Muscle of arm (tissue), 12 donors: ENCODE measurements around the gene SLCO4A1. TPM values are rescaled to one million over a fixed set of nuclear protein-coding genes. Genes with fewer than 3 reads are reported as not detected.

ENCODE experiments used
- DNase-seq: peaks from one replicate; pipeline ENCODE4 v3.0.0-alpha.2; 2013
- polyA plus RNA-seq, 12 donors: library from polyadenylated mRNA; unstranded; fragments of 120-200 nt; gene quantifications; one replicate each; pipeline ENCODE4 v1.2.1, GENCODE V29; 2013; ENCODE audit not compliant: insufficient read length in 12 of 12

SLCO4A1 gene
- polyA plus RNA-seq, 12 donors = 0.34 to 2.1 (median 0.60) TPM; not detected in 2

- no peak for DNase-seq
Measured at GRCh38 chr20:62714799-62715198, 72.5 kb downstream of the SLCO4A1 start.

- no peak for DNase-seq
Measured at GRCh38 chr20:62715201-62715600, 72.9 kb downstream of the SLCO4A1 start.

GRCh38 chr20:62716198-62716940 lies 74.1 kb downstream of the SLCO4A1 start:
- DNase-seq = no peak

GRCh38 chr20:62716941-62717310 lies 74.6 kb downstream of the SLCO4A1 start:
- no peak for DNase-seq

- no peak for DNase-seq
Measured at GRCh38 chr20:62717933-62718332, 75.6 kb downstream of the SLCO4A1 start.

- no peak for DNase-seq
Measured at GRCh38 chr20:62718546-62718945, 76.2 kb downstream of the SLCO4A1 start.

- no peak for DNase-seq
Measured at GRCh38 chr20:62719250-62719935, 77.1 kb downstream of the SLCO4A1 start.

Other genes with a start within 250 kb of the SLCO4A1 start
- gene CABLES2, start 235.2 kb upstream of the SLCO4A1 start, polyA plus RNA-seq = 10 to 100 TPM in 1 of 12 donors, 1 to 10 TPM in 10, not detected in 1; 4.1 to 10.6 (median 5.1) TPM
- gene RBBP8NL, start 215.0 kb upstream of the SLCO4A1 start, polyA plus RNA-seq = 1 to 10 TPM in 1 of 12 donors, under 1 TPM in 2, not detected in 9; 0.20 to 2.8 (median 0.68) TPM
- under 1 TPM in 6 of 12 donors, not detected in 6; 0.06 to 0.25 (median 0.09) TPM for gene GATA5, start 166.5 kb upstream of the SLCO4A1 start, polyA plus RNA-seq
- gene NTSR1, start 66.3 kb downstream of the SLCO4A1 start, polyA plus RNA-seq = under 1 TPM in 9 of 12 donors, not detected in 3; 0.04 to 0.24 (median 0.14) TPM
- gene MRGBP, start 154.0 kb downstream of the SLCO4A1 start, polyA plus RNA-seq = 10 to 100 TPM in 5 of 12 donors, 1 to 10 TPM in 6, not detected in 1; 7.3 to 16.3 (median 9.5) TPM
- 10 to 100 TPM in 11 of 12 donors, not detected in 1; 12.0 to 27.2 (median 14.5) TPM for gene OGFR, start 162.3 kb downstream of the SLCO4A1 start, polyA plus RNA-seq
- 10 to 100 TPM in 7 of 12 donors, 1 to 10 TPM in 4, not detected in 1; 4.5 to 24.9 (median 11.0) TPM for gene COL9A3, start 174.5 kb downstream of the SLCO4A1 start, polyA plus RNA-seq
- gene TCFL5, start 219.3 kb downstream of the SLCO4A1 start, polyA plus RNA-seq = 10 to 100 TPM in 3 of 12 donors, 1 to 10 TPM in 7, not detected in 2; 7.3 to 15.2 (median 9.0) TPM